Natural killer cell (primary cell): ENCODE data around the gene ZNF333. TPM values are rescaled to one million over a fixed set of nuclear protein-coding genes. Genes with fewer than 3 reads are reported as not detected.

Experiments
- ATAC-seq, 3 donors: fragments of 150-1000 bp in 2 of 3; fragments of 200-7000 bp in 1 of 3; cut with Tn5 transposase; 1 replicate in 1 of 3; 2 replicates in 2 of 3; pipeline ENCODE4 v1.10.0; 2021; ENCODE audit warnings: mild to moderate bottlenecking in 2 of 3, moderate library complexity in 2 of 3
- DNase-seq, 2 donors: peaks; one replicate each; pipeline versions ENCODE4 v3.0.0 to v3.0.0-alpha.2; 2013 to 2021; ENCODE audit warnings: mixed read lengths in 1 of 2
- H3K27ac ChIP-seq: one replicate; pipeline ENCODE4 v1.5.1; 2013; ENCODE audit warnings: mild to moderate bottlenecking, low read length
- H3K27me3 ChIP-seq: one replicate; pipeline ENCODE4 v1.6.1; 2013; ENCODE audit warnings: low read length; ENCODE audit not compliant: control insufficient read depth, insufficient read depth
- H3K36me3 ChIP-seq: one replicate; pipeline ENCODE4 v1.6.1; 2013; ENCODE audit warnings: low read length; ENCODE audit not compliant: control insufficient read depth, insufficient read depth
- H3K4me1 ChIP-seq: one replicate; pipeline ENCODE4 v1.6.1; 2013; ENCODE audit warnings: low read length; ENCODE audit not compliant: control insufficient read depth, insufficient read depth
- H3K4me3 ChIP-seq: one replicate; pipeline ENCODE4 v1.5.1; 2013; ENCODE audit warnings: low read length
- H3K9me3 ChIP-seq: one replicate; pipeline ENCODE4 v1.6.1; 2013; ENCODE audit warnings: low read length; ENCODE audit not compliant: control insufficient read depth, insufficient read depth
- H3K27ac Mint-ChIP-seq, 2 donors: one replicate each; pipeline ENCODE4 v1.8.0; 2022; ENCODE audit warnings: mild to moderate bottlenecking in 2 of 2, mixed read lengths in 2 of 2, moderate library complexity in 1 of 2
- H3K27me3 Mint-ChIP-seq, 2 donors: one replicate each; pipeline ENCODE4 v1.8.0; 2022; ENCODE audit warnings: low read depth in 2 of 2, mixed read lengths in 2 of 2
- H3K36me3 Mint-ChIP-seq: one replicate; pipeline ENCODE4 v1.8.0; 2022; ENCODE audit warnings: mixed read lengths
- H3K4me1 Mint-ChIP-seq, 2 donors: one replicate each; pipeline ENCODE4 v1.8.0; 2022; ENCODE audit warnings: mixed read lengths in 2 of 2
- H3K4me3 Mint-ChIP-seq: one replicate; pipeline ENCODE4 v1.8.0; 2022; ENCODE audit warnings: mild to moderate bottlenecking, moderate library complexity, mixed read lengths
- H3K9me3 Mint-ChIP-seq, 2 donors: one replicate each; pipeline ENCODE4 v1.8.0; 2022; ENCODE audit warnings: mixed read lengths in 2 of 2
- WGBS: methylation state at CpG from one replicate; pipeline ENCODE4 v1.1.7; 2013; ENCODE audit warnings: missing lambda C conversion rate; ENCODE audit not compliant: insufficient coverage; 5-methylcytosine and 5-hydroxymethylcytosine counted together
- intact Hi-C: fragments of 100-400 bp; cut with micrococcal nuclease; formaldehyde crosslinking; loops from one replicate; pipeline ENCODE4 v1.14.2; 2022
- total RNA-seq, 4 donors: library from RNA; stranded (reverse); fragments of 120-200 nt in 1 of 4; gene quantifications; one replicate each; pipeline versions ENCODE4 v1.2.3 to v1.2.4, GENCODE V29; 2013 to 2022
- TF ChIP-seq, protein P1 (sequence below): fragments of 200-600 bp; IDR thresholded peaks from one replicate; pipeline ENCODE4 v1.8.0; 2022; ENCODE audit warnings: antibody characterized with exemption

ZNF333 gene
- total RNA-seq, 3 donors from 2014 or later (not counting 1 experiment from before 2014, with no cell fraction given): 25.9 to 37.9 (median 31.6) TPM

DNA sequence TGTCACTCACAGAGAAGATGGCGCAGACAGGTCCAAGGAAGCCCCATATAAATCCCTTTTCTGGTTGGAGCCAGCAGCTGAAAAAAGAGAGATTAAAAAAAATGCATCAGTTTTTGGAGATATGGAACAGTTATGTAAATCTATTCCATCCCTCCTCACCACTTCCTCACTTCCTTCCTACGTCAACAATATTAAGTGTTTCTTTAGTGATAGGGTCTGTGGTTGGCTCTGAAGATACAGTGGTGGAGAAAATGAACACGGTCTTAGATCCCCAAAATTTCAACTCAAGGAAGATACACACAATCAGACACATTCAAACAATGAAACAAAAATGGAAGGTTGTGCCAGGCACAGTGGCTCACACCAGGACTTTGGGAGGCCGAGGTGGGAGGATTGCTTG, 57.0 kb downstream of the ZNF333 start:
- Histone ChIP-seq H3K9me3 (no peaks in the 10 kb centered on the region), H3K4me1 (no peaks in the 10 kb centered on the region), H3K36me3 (no peaks in the 10 kb centered on the region), H3K27ac (no peak overlapping the region), H3K4me3 (no peak overlapping the region), H3K27me3 (no peaks in the 10 kb centered on the region)
- TF ChIP-seq, protein P1, sequence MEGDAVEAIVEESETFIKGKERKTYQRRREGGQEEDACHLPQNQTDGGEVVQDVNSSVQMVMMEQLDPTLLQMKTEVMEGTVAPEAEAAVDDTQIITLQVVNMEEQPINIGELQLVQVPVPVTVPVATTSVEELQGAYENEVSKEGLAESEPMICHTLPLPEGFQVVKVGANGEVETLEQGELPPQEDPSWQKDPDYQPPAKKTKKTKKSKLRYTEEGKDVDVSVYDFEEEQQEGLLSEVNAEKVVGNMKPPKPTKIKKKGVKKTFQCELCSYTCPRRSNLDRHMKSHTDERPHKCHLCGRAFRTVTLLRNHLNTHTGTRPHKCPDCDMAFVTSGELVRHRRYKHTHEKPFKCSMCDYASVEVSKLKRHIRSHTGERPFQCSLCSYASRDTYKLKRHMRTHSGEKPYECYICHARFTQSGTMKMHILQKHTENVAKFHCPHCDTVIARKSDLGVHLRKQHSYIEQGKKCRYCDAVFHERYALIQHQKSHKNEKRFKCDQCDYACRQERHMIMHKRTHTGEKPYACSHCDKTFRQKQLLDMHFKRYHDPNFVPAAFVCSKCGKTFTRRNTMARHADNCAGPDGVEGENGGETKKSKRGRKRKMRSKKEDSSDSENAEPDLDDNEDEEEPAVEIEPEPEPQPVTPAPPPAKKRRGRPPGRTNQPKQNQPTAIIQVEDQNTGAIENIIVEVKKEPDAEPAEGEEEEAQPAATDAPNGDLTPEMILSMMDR: no peak
- H3K9me3 Mint-ChIP-seq: no peaks in the 10 kb centered on the region
- ATAC-seq (no peak), DNase-seq (no peak)
- H3K27me3 Mint-ChIP-seq: no peaks in the 10 kb centered on the region
- H3K27ac Mint-ChIP-seq: no peak overlapping the region
- 100% methylated on average over 2 of the region's 4 CpGs for WGBS
- H3K4me1 Mint-ChIP-seq: no peaks in the 10 kb centered on the region
- intact Hi-C loops: no loop called here
- H3K36me3 Mint-ChIP-seq: no peaks in the 10 kb centered on the region
- no peak overlapping the region for H3K4me3 Mint-ChIP-seq

DNA sequence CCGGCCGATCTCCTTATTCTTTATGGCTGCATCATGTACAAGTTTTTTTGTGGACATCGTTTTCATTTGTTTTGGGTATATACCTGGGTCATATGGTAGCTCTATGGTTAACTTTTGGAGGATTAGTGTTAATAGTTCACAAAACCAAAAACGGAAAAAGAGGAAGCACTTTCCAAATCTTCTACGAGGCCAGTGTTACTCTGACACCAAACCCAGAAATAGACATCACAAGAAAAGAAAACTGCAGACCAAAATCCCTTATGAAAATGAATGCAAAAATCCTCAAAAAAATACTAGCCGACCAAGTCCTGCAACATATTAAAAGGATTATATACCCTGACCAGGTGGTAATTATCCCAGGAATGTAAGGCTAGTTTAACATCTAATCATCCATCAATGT, 58.8 kb downstream of the ZNF333 start:
- Mint-ChIP-seq H3K27me3 (no peaks in the 10 kb centered on the region), H3K36me3 (no peaks in the 10 kb centered on the region), H3K9me3 (no peaks in the 10 kb centered on the region), H3K27ac (no peak overlapping the region), H3K4me1 (no peaks in the 10 kb centered on the region), H3K4me3 (no peak overlapping the region)
- no peak overlapping the region for H3K27ac ChIP-seq
- TF ChIP-seq, protein P1: no peak
- no peaks in the 10 kb centered on the region for H3K4me1 ChIP-seq
- H3K4me3 ChIP-seq: no peak overlapping the region
- H3K9me3 ChIP-seq: no peaks in the 10 kb centered on the region
- ATAC-seq (no peak), DNase-seq (no peak)
- intact Hi-C loops: no loop called here
- WGBS: 71% methylated on average over 5 of the region's 6 CpGs
- H3K36me3 ChIP-seq: no peaks in the 10 kb centered on the region
- no peaks in the 10 kb centered on the region for H3K27me3 ChIP-seq

DNA sequence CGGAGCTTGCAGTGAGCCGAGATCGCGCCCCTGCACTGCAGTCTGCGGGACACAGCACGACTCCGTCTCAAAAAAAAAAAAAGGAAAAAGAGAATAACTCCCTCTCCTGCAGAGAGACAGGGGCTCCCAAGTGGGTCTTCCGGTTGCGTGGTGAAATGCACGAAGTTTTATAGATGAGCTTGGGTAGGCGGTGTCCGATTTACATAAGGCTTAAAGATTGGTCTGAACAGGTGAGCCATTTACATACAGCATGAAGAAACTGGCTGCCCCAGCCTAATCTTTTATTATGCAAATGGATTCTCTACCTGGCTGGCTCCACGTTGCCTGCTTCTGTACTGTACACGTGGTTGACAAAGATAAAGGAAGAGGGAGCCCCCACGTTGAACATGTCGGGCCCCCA, 69.0 kb downstream of the ZNF333 start:
- no peaks in the 10 kb centered on the region for H3K27me3 ChIP-seq
- no peaks in the 10 kb centered on the region for H3K36me3 Mint-ChIP-seq
- no peak overlapping the region for H3K4me3 ChIP-seq
- peaks cover 0 to under 1% of the 10 kb centered on the region in 2 donors for H3K27me3 Mint-ChIP-seq
- 92% methylated on average over 16 of the region's 16 CpGs for WGBS
- TF ChIP-seq, protein P1: no peak
- no peak overlapping the region for H3K27ac ChIP-seq
- no peaks in the 10 kb centered on the region for H3K9me3 ChIP-seq
- DNase-seq (no peak), ATAC-seq (no peak)
- H3K36me3 ChIP-seq: no peaks in the 10 kb centered on the region
- intact Hi-C loops: no loop called here
- H3K27ac Mint-ChIP-seq: no peak overlapping the region
- H3K4me1 ChIP-seq: no peaks in the 10 kb centered on the region
- H3K4me1 Mint-ChIP-seq: no peaks in the 10 kb centered on the region
- no peak overlapping the region for H3K4me3 Mint-ChIP-seq
- no peaks in the 10 kb centered on the region for H3K9me3 Mint-ChIP-seq

DNA sequence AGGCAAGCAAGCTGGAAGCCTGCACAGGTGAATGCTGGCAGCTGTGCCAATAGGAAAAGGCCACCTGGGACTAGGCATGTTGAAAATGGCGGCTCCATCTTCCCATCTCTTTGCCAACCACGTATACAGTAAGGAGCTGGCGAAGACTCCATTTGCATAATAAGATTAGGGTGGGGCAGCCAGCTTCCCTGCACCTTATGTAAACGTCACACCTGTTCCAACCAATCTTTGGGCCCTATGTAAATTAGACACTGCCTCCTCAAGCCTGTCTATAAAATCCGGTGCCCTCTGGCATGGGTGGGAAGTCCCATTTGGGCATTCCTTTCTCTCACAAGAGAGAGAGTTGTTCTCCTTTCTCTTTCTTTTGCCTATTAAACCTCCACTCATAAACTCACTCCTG, 71.8 kb downstream of the ZNF333 start:
- Mint-ChIP-seq H3K36me3 (no peaks in the 10 kb centered on the region), H3K4me1 (no peaks in the 10 kb centered on the region), H3K27me3 (peaks cover 0 to 7% of the 10 kb centered on the region in 2 donors), H3K27ac (no peak overlapping the region), H3K9me3 (no peaks in the 10 kb centered on the region), H3K4me3 (no peak overlapping the region)
- DNase-seq (no peak), ATAC-seq (no peak)
- intact Hi-C loops: no loop called here
- Histone ChIP-seq H3K4me3 (no peak overlapping the region), H3K4me1 (no peaks in the 10 kb centered on the region), H3K27ac (no peak overlapping the region), H3K36me3 (no peaks in the 10 kb centered on the region), H3K9me3 (no peaks in the 10 kb centered on the region), H3K27me3 (no peaks in the 10 kb centered on the region)
- 73% methylated on average over 5 of the region's 5 CpGs for WGBS
- TF ChIP-seq, protein P1: no peak
